HCT116 (cell line): ENCODE results near the gene ARHGAP23.

Experiments used
- ATF3 ChIP-seq: IDR thresholded peaks from 2 replicates; pipeline ENCODE4 v1.6.1; 2012
- CTCF ChIP-seq, 3 experiments: fragments of 200-600 bp in 1 of 3; sonication (generic) in 1 of 3; IDR thresholded peaks in 2 of 3; conservative IDR thresholded peaks in 1 of 3; 2 replicates each; pipeline ENCODE4 v1.5.1; 2012 to 2017; ENCODE audit warnings: low read depth in 2 of 3, low read length in 2 of 3, antibody characterized with exemption in 1 of 3, borderline replicate concordance in 1 of 3, control low read depth in 1 of 3, mild to moderate bottlenecking in 1 of 3, mixed read lengths in 1 of 3, mixed run types in 1 of 3, moderate library complexity in 1 of 3; ENCODE audit not compliant: insufficient read depth in 1 of 3
- POLR2AphosphoS5 ChIP-seq: IDR thresholded peaks from 2 replicates; pipeline ENCODE4 v1.6.1; 2011; ENCODE audit warnings: mild to moderate bottlenecking, low read depth, low read length, moderate library complexity
- SIN3A ChIP-seq: IDR thresholded peaks from 2 replicates; pipeline ENCODE4 v1.6.1; 2012; ENCODE audit warnings: low read depth
- SP1 ChIP-seq: IDR thresholded peaks from 2 replicates; pipeline ENCODE4 v1.6.1; 2012; ENCODE audit warnings: low read depth
- ZNF274 ChIP-seq: fragments of 200-500 bp; sonication (Bioruptor generic); IDR thresholded peaks from 2 replicates; pipeline ENCODE4 v1.6.1; 2014; ENCODE audit warnings: mild to moderate bottlenecking, low read depth, low read length, inconsistent platforms

- TF ChIP-seq POLR2AphosphoS5 (no peak), ZNF274 (no peak), ATF3 (no peak), SIN3A (no peak), CTCF (IDR thresholded peaks at IDR 0.05 in 2 of 3, conservative IDR thresholded peaks at IDR 0.05 in 1 of 3; ENCODE audit: borderline replicate concordance in 1 of 3, insufficient read depth in 1 of 3, low read depth in 2 of 3, low read length in 2 of 3) (peak in 2 of 3 experiments; percentile 39 to 44; a peak in 4 of 6 replicates), SP1 (no peak)
Measured at GRCh38 chr17:38456031-38456815, 28.0 kb downstream of the ARHGAP23 start.
